ENCODE measurements around the gene WRAP53. TPM values are rescaled to one million over a fixed set of nuclear protein-coding genes. Genes with fewer than 3 reads are reported as not detected.
A peak's percentile ranks its signal among the peaks of the same experiment; 100 is the strongest.

The WRAP53 gene
- total RNA-seq, 2 experiments from 2014 or later, result 24.8 to 30.7 TPM

GRCh38 chr17:7667656-7668406, 20.4 kb upstream of the WRAP53 start:
- CTCF ChIA-PET (ENCODE audit: unreplicated experiment), result interaction anchor here (0.6 kb wide), 1 partner anchor 406 kb away, joined by 3 read pairs; no protein-coding TSS in a partner anchor
- POLR2A ChIA-PET, result interaction anchor here (0.7 kb wide), 1 partner anchor 23 kb away, joined by 3 read pairs; no protein-coding TSS in a partner anchor
- no TSS peak for BruUV-seq (replicated peaks)
- H3K27ac ChIP-seq (ENCODE audit: low read depth, low read length, poor library complexity, severe bottlenecking), result no peak overlapping the region
- no peaks in the 10 kb centered on the region for H3K9me2 ChIP-seq (ENCODE audit: insufficient read depth, low read length)
- no peak overlapping the region for H3K4me2 ChIP-seq (ENCODE audit: low read length)
- no peak overlapping the region for H2AFZ ChIP-seq (ENCODE audit: low read length)
- intact Hi-C loops (cut with micrococcal nuclease; ENCODE audit: unreplicated experiment), result no loop called here
- H3K9me3 ChIP-seq (ENCODE audit: low read length), result no peaks in the 10 kb centered on the region
- H3K4me3 ChIP-seq (ENCODE audit: low read depth, low read length, poor library complexity, severe bottlenecking), result no peak overlapping the region
- TF ChIP-seq CTCF (conservative IDR thresholded peaks at IDR 0.05; ENCODE audit: low read length) (no peak), EZH2phosphoT487 (IDR thresholded peaks at IDR 0.05; ENCODE audit: borderline replicate concordance, low read depth, low read length) (no peak)
- DNase-seq (ENCODE audit: low spot score), result no peak
- no peaks in the 10 kb centered on the region for H4K20me1 ChIP-seq (ENCODE audit: insufficient read depth, low read length)
- no peaks in the 10 kb centered on the region for H3K4me1 ChIP-seq (ENCODE audit: insufficient read depth, low read length, poor library complexity, severe bottlenecking)
- no peaks in the 10 kb centered on the region for H3K79me2 ChIP-seq (ENCODE audit: insufficient read depth, low read depth, low read length)
- H3K36me3 ChIP-seq (ENCODE audit: insufficient read depth, low read length), result peaks cover 57% of the 10 kb centered on the region

DNA sequence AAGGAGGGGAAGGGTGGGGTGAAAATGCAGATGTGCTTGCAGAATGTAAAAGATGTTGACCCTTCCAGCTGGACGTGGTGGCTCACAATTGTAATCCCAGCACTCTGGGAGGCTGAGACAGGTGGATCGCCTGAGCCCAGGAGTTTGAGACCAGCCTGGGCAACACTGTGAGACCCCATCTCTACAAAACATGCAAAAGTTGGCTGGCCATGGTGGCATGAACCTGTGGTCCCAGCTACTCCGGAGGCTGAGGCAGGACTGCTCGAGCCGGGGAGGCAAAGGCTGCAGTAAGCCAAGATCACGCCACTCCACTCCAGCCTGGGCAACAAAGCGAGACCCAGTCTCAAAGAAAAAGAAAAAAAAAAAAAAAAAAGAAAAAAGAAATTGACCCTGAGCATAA, 19.8 kb upstream of the WRAP53 start:
- peaks cover 64% of the 10 kb centered on the region for H3K36me3 ChIP-seq (ENCODE audit: insufficient read depth, low read length)
- intact Hi-C loops (cut with micrococcal nuclease; ENCODE audit: unreplicated experiment), result no loop called here
- no peak overlapping the region for H3K4me2 ChIP-seq (ENCODE audit: low read length)
- no peaks in the 10 kb centered on the region for H3K4me1 ChIP-seq (ENCODE audit: insufficient read depth, low read length, poor library complexity, severe bottlenecking)
- no peaks in the 10 kb centered on the region for H3K79me2 ChIP-seq (ENCODE audit: insufficient read depth, low read depth, low read length)
- H3K9me3 ChIP-seq (ENCODE audit: low read length), result peaks cover 3% of the 10 kb centered on the region
- no peak for TF ChIP-seq CTCF (conservative IDR thresholded peaks at IDR 0.05; ENCODE audit: low read length)
- no peak for TF ChIP-seq EZH2phosphoT487 (IDR thresholded peaks at IDR 0.05; ENCODE audit: borderline replicate concordance, low read depth, low read length)
- no peak overlapping the region for H3K27ac ChIP-seq (ENCODE audit: low read depth, low read length, poor library complexity, severe bottlenecking)
- H3K4me3 ChIP-seq (ENCODE audit: low read depth, low read length, poor library complexity, severe bottlenecking), result no peak overlapping the region
- CTCF ChIA-PET (ENCODE audit: unreplicated experiment), result no interaction called here
- no peak for DNase-seq (ENCODE audit: low spot score)
- H2AFZ ChIP-seq (ENCODE audit: low read length), result no peak overlapping the region
- BruUV-seq (replicated peaks), result no TSS peak
- H4K20me1 ChIP-seq (ENCODE audit: insufficient read depth, low read length), result no peaks in the 10 kb centered on the region
- POLR2A ChIA-PET, result no interaction called here
- no peaks in the 10 kb centered on the region for H3K9me2 ChIP-seq (ENCODE audit: insufficient read depth, low read length)

GRCh38 chr17:7673239-7673638, 15.0 kb upstream of the WRAP53 start:
- BruUV-seq (replicated peaks), result no TSS peak
- peak; percentile 29 for DNase-seq (ENCODE audit: low spot score)

More at GRCh38 chr17:7673239-7673638, 15.0 kb upstream of the WRAP53 start:
- CTCF ChIA-PET (ENCODE audit: unreplicated experiment), result no interaction called here
- H3K79me2 ChIP-seq (ENCODE audit: insufficient read depth, low read depth, low read length), result no peaks in the 10 kb centered on the region
- POLR2A ChIA-PET, result interaction anchor here (0.6 to 2.4 kb wide), 3 partner anchors 12 to 33 kb away, joined by 3 to 10 read pairs (median 4); partner anchors contain the start of genes TP53 and WRAP53
- H3K27ac ChIP-seq (ENCODE audit: low read depth, low read length, poor library complexity, severe bottlenecking), result no peak overlapping the region
- no peak overlapping the region for H3K4me2 ChIP-seq (ENCODE audit: low read length)
- H3K9me3 ChIP-seq (ENCODE audit: low read length), result peaks cover 8% of the 10 kb centered on the region
- no peak overlapping the region for H3K4me3 ChIP-seq (ENCODE audit: low read depth, low read length, poor library complexity, severe bottlenecking)
- no peak overlapping the region for H2AFZ ChIP-seq (ENCODE audit: low read length)
- no peaks in the 10 kb centered on the region for H3K4me1 ChIP-seq (ENCODE audit: insufficient read depth, low read length, poor library complexity, severe bottlenecking)
- intact Hi-C loops (cut with micrococcal nuclease; ENCODE audit: unreplicated experiment), result no loop called here
- TF ChIP-seq CTCF (conservative IDR thresholded peaks at IDR 0.05; ENCODE audit: low read length) (peak; percentile 80), EZH2phosphoT487 (IDR thresholded peaks at IDR 0.05; ENCODE audit: borderline replicate concordance, low read depth, low read length) (no peak)
- no peaks in the 10 kb centered on the region for H3K9me2 ChIP-seq (ENCODE audit: insufficient read depth, low read length)
- H4K20me1 ChIP-seq (ENCODE audit: insufficient read depth, low read length), result no peaks in the 10 kb centered on the region
- peaks cover 79% of the 10 kb centered on the region for H3K36me3 ChIP-seq (ENCODE audit: insufficient read depth, low read length)
